ENCODE results near the gene NKX1-1.

DNA sequence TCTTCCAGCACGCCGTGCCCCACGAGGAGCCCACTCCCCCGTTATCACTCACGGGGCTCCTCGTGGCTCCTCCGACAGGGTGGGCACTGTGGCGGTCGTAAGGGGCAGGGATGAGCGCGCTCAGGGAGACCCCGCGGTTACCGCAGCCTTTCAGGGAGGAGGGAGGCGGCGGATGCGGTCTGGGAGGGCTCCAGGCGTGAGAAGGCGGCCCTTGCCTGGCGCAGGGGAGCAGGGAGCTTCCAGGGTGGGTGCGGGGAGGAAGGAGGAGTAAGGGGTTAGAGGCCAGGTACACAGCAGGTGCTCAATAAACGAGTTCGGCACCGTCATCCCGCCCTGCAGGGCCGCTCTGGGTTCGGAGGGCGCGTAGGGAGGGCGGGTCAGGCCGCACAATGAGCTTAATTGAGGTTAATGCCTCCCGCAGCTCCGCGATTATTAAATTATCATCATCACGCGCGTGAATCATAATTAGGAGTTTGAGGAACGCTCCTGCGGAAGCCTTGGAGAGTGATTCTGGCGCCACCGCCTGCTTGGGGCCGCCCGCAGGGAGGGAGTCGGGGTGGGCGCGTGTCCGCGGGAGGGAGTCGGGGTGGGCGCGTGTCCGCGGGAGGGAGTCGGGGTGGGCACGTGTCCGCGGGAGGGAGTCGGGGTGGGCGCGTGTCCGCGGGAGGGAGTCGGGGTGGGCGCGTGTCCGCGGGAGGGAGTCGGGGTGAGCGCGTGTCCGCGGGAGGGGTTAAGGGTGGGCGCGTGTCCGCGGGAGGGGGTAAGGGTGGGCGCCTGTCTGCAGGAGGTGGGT, 7.6 kb upstream of the NKX1-1 start:
- no peak for TF ChIP-seq CTCF (IDR thresholded peaks at IDR 0.05)
- TF ChIP-seq EP300 (IDR thresholded peaks at IDR 0.05), result no peak
- TF ChIP-seq POLR2A (IDR thresholded peaks at IDR 0.05), result no peak

Data from gastroesophageal sphincter (tissue), 3 donors.